ENCODE results near the gene PERCC1.
"Not testable (repeated sequence)": the region's sequence is repeated elsewhere in the genome, so short reads cannot be mapped to it uniquely, and the experiment has no call there.

The PERCC1 gene

GRCh38 chr16:1435921-1436697, 5.2 kb downstream of the PERCC1 start:
- no peak for DNase-seq

GRCh38 chr16:1436731-1437355, 6.0 kb downstream of the PERCC1 start:
- no peak for DNase-seq

GRCh38 chr16:1437606-1438005, 6.7 kb downstream of the PERCC1 start:
- no peak for DNase-seq

GRCh38 chr16:1438229-1439057, 7.6 kb downstream of the PERCC1 start:
- no peak for DNase-seq

GRCh38 chr16:1439058-1439698, 8.3 kb downstream of the PERCC1 start:
- DNase-seq: no peak

GRCh38 chr16:1439699-1440074, 8.8 kb downstream of the PERCC1 start:
- not testable (repeated sequence) for DNase-seq

GRCh38 chr16:1441391-1441829, 10.5 kb downstream of the PERCC1 start:
- no peak for DNase-seq

- DNase-seq: no peak
Measured at GRCh38 chr16:1442697-1443096, 11.8 kb downstream of the PERCC1 start.

GRCh38 chr16:1443403-1443973, 12.6 kb downstream of the PERCC1 start:
- DNase-seq: no peak

- no peak for DNase-seq
Measured at GRCh38 chr16:1443980-1444729, 13.3 kb downstream of the PERCC1 start, which contains the start of gene CCDC154. Gene CCDC154 (minus strand): TSS chr16:1444556. CDS start chr16:1444322, 234 bp downstream.

GRCh38 chr16:1444730-1445517, 14.0 kb downstream of the PERCC1 start:
- no peak for DNase-seq

GRCh38 chr16:1445518-1446203, 14.8 kb downstream of the PERCC1 start:
- no peak for DNase-seq

- DNase-seq: no peak
Measured at GRCh38 chr16:1446296-1447080, 15.6 kb downstream of the PERCC1 start.

- no peak for DNase-seq
Measured at GRCh38 chr16:1447965-1448364, 17.1 kb downstream of the PERCC1 start.

GRCh38 chr16:1448536-1449116, 17.7 kb downstream of the PERCC1 start:
- DNase-seq: no peak

GRCh38 chr16:1449201-1449788, 18.4 kb downstream of the PERCC1 start:
- DNase-seq: no peak

- DNase-seq: no peak
Measured at GRCh38 chr16:1450218-1450617, 19.3 kb downstream of the PERCC1 start.

GRCh38 chr16:1450841-1451240, 20.0 kb downstream of the PERCC1 start:
- no peak for DNase-seq

Data from T-helper 2 cell (primary cell).